GM23248 (cell line): ENCODE results near the gene TRIM14. TPM values are rescaled to one million over a fixed set of nuclear protein-coding genes. Genes with fewer than 3 reads are reported as not detected.
A peak's percentile ranks its signal among the peaks of the same experiment; 100 is the strongest.
"Not testable (repeated sequence)": the region's sequence is repeated elsewhere in the genome, so short reads cannot be mapped to it uniquely, and the experiment has no call there.

Experiments
- DNase-seq: peaks from one replicate; pipeline ENCODE4 v3.0.0-alpha.2; 2015
- H2AFZ ChIP-seq: fragments of 200-600 bp; sonication (generic); 2 replicates; pipeline ENCODE4 v1.6.1; 2016; ENCODE audit warnings: antibody characterized with exemption
- H3F3A ChIP-seq: fragments of 200-600 bp; sonication (generic); 2 replicates; pipeline ENCODE4 v1.6.1; 2016; ENCODE audit warnings: mild to moderate bottlenecking, antibody characterized with exemption, mixed run types; ENCODE audit not compliant: insufficient read depth
- H3K27ac ChIP-seq: fragments of 200-600 bp; sonication (generic); 2 replicates; pipeline ENCODE4 v1.5.1; 2016; ENCODE audit warnings: mild to moderate bottlenecking
- H3K27me3 ChIP-seq: fragments of 200-600 bp; sonication (generic); replicated peaks from 2 replicates; pipeline ENCODE4 v1.6.1; 2016; ENCODE audit warnings: mild to moderate bottlenecking; ENCODE audit not compliant: insufficient read depth
- H3K36me3 ChIP-seq: fragments of 200-600 bp; sonication (generic); 2 replicates; pipeline ENCODE4 v1.6.1; 2016; ENCODE audit warnings: low read depth, mild to moderate bottlenecking
- H3K4me1 ChIP-seq: fragments of 200-600 bp; sonication (generic); 2 replicates; pipeline ENCODE4 v1.6.1; 2016; ENCODE audit warnings: mild to moderate bottlenecking; ENCODE audit not compliant: insufficient read depth
- H3K4me2 ChIP-seq: fragments of 200-600 bp; sonication (generic); one replicate; pipeline ENCODE4 v1.6.1; 2016; ENCODE audit warnings: mild to moderate bottlenecking; ENCODE audit not compliant: unreplicated experiment
- H3K4me3 ChIP-seq: fragments of 200-600 bp; sonication (generic); 2 replicates; pipeline ENCODE4 v1.5.1; 2016; ENCODE audit warnings: mild to moderate bottlenecking
- H3K79me2 ChIP-seq: fragments of 200-600 bp; sonication (generic); 2 replicates; pipeline ENCODE4 v1.6.1; 2016; ENCODE audit warnings: mild to moderate bottlenecking; ENCODE audit not compliant: insufficient read depth
- H3K9ac ChIP-seq: fragments of 200-600 bp; sonication (generic); 2 replicates; pipeline ENCODE4 v1.6.1; 2016; ENCODE audit warnings: mild to moderate bottlenecking
- H3K9me2 ChIP-seq: fragments of 200-600 bp; sonication (generic); 2 replicates; pipeline ENCODE4 v1.6.1; 2016; ENCODE audit warnings: mixed run types, mild to moderate bottlenecking, moderate library complexity; ENCODE audit not compliant: insufficient read depth
- H3K9me3 ChIP-seq: fragments of 200-600 bp; sonication (generic); one replicate; pipeline ENCODE4 v1.6.1; 2017; ENCODE audit warnings: low read depth
- H4K20me1 ChIP-seq: fragments of 200-600 bp; sonication (generic); 2 replicates; pipeline ENCODE4 v1.6.0; 2016; ENCODE audit not compliant: insufficient read depth
- EZH2 ChIP-seq: fragments of 200-600 bp; sonication (generic); IDR thresholded peaks from 2 replicates; pipeline ENCODE4 v1.6.1; 2018; ENCODE audit warnings: antibody characterized with exemption, mild to moderate bottlenecking; ENCODE audit not compliant: insufficient read depth, poor library complexity, severe bottlenecking
- EZH2phosphoT487 ChIP-seq: fragments of 200-600 bp; sonication (generic); IDR thresholded peaks from 2 replicates; pipeline ENCODE4 v1.6.1; 2018; ENCODE audit warnings: antibody characterized with exemption, moderate library complexity, mild to moderate bottlenecking, low read depth; ENCODE audit not compliant: insufficient read depth
- WGBS, 2 experiments: methylation state at CpG; one replicate each; pipeline ENCODE4 v1.1.6; 2015 to 2017; ENCODE audit warnings: low lambda C conversion rate in 2 of 2, low coverage in 1 of 2; ENCODE audit errors: missing lambda C conversion rate in 2 of 2; 5-methylcytosine and 5-hydroxymethylcytosine counted together
- in situ Hi-C: fragments of 300-500 bp; cut with MboI; formaldehyde crosslinking; loops from 2 replicates; pipeline ENCODE4 v1.15.0; 2020
- polyA plus RNA-seq: library from polyadenylated mRNA; unstranded; fragments of >200 nt; fragmentation: Nextera tagmentation; extraction: Ambion mirVana; gene quantifications from 2 replicates; pipeline ENCODE4 v1.2.1, GENCODE V29; 2016
- total RNA-seq: library from RNA; depleted of rRNA; stranded (reverse); fragments of >200 nt; shearing (Covaris generic); gene quantifications from 2 replicates; pipeline ENCODE4 v1.2.3, GENCODE V29; 2014

TRIM14 gene
- total and polyA plus RNA-seq, 2 experiments from 2014 or later = 6.4 to 7.8 TPM

- Histone ChIP-seq H3F3A (peaks cover 27% of the 10 kb centered on the region), H3K9me3 (no peaks in the 10 kb centered on the region), H3K27ac (peak overlapping the region; percentile 71), H3K4me3 (no peak overlapping the region), H3K9me2 (no peaks in the 10 kb centered on the region), H4K20me1 (no peaks in the 10 kb centered on the region), H2AFZ (no peak overlapping the region), H3K4me1 (peaks cover 22% of the 10 kb centered on the region), H3K36me3 (peaks cover 9% of the 10 kb centered on the region; the same call in 1 of the 2 replicates), H3K27me3 (no peaks in the 10 kb centered on the region), H3K9ac (peak overlapping the region; percentile 44; the same call in 1 of the 2 replicates), H3K79me2 (peaks cover 11% of the 10 kb centered on the region), H3K4me2 (peak overlapping the region; percentile 8)
- peak; percentile 80 for DNase-seq
- in situ Hi-C loops = no loop called here
- 55 to 68% methylated on average over 6 of the region's 6 CpGs for WGBS, 2 experiments
- no peak for TF ChIP-seq EZH2phosphoT487
- no peak for TF ChIP-seq EZH2
Observed at GRCh38 chr9:98081477-98082219, 37.4 kb downstream of the TRIM14 start.

GRCh38 chr9:98080780-98081179, 38.2 kb downstream of the TRIM14 start:
- WGBS, 2 experiments = 94 to 96% methylated on average over 12 of the region's 12 CpGs
- peak overlapping the region; percentile 44; the same call in 1 of the 2 replicates for H3K9ac ChIP-seq
- peaks cover 24% of the 10 kb centered on the region for H3K4me1 ChIP-seq
- no peaks in the 10 kb centered on the region for H3K27me3 ChIP-seq
- DNase-seq = no peak
- peak overlapping the region; percentile 71 for H3K27ac ChIP-seq
- no peak overlapping the region for H3K4me3 ChIP-seq
- no peaks in the 10 kb centered on the region for H3K9me2 ChIP-seq
- H3K4me2 ChIP-seq = peak overlapping the region; percentile 8
- peaks cover 9% of the 10 kb centered on the region; the same call in 1 of the 2 replicates for H3K36me3 ChIP-seq
- H2AFZ ChIP-seq = no peak overlapping the region
- in situ Hi-C loops = no loop called here
- peaks cover 21% of the 10 kb centered on the region for H3F3A ChIP-seq
- H3K9me3 ChIP-seq = no peaks in the 10 kb centered on the region
- no peaks in the 10 kb centered on the region for H4K20me1 ChIP-seq
- TF ChIP-seq EZH2 = no peak
- TF ChIP-seq EZH2phosphoT487 = no peak
- H3K79me2 ChIP-seq = peaks cover 19% of the 10 kb centered on the region

DNA sequence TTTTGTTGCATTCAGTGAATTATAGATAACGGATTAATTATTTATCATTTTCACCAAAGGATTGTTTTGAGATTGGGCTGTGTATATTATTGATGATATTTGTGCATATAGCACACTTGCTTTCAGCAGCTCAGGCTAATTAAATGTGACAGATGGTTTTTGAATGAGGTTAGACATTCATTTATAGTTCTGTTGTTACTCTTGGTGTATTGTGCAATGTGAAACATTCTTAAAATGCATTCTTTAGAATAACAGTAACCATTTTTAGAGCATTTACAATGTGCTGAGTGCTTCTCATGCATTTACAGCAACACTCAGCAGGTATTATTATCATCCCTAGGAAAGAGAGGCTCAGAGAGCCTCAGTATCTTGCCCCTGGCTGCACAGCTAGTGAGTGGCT, 38.7 kb downstream of the TRIM14 start:
- peak; percentile 63 for DNase-seq
- Histone ChIP-seq H3K27me3 (no peaks in the 10 kb centered on the region), H3K27ac (peak overlapping the region; percentile 71), H3K36me3 (peaks cover 9% of the 10 kb centered on the region; the same call in 1 of the 2 replicates), H3K4me3 (no peak overlapping the region), H2AFZ (no peak overlapping the region), H3K9ac (0 out of 2 replicates have a peak overlapping the region, but pooled peaks have one; percentile 44), H3F3A (peaks cover 16% of the 10 kb centered on the region), H3K4me1 (peaks cover 27% of the 10 kb centered on the region), H3K9me2 (no peaks in the 10 kb centered on the region), H3K79me2 (peaks cover 23% of the 10 kb centered on the region), H4K20me1 (no peaks in the 10 kb centered on the region), H3K4me2 (no peak overlapping the region), H3K9me3 (no peaks in the 10 kb centered on the region)
- WGBS, 2 experiments = 89 to 100% methylated on average over 1 of the region's 1 CpG
- in situ Hi-C loops = no loop called here
- TF ChIP-seq EZH2phosphoT487 = peak; percentile 94
- no peak for TF ChIP-seq EZH2

- Histone ChIP-seq H2AFZ (no peak overlapping the region), H3K4me3 (no peak overlapping the region), H3K9ac (no peak overlapping the region), H3K27me3 (no peaks in the 10 kb centered on the region), H4K20me1 (no peaks in the 10 kb centered on the region), H3F3A (peaks cover 21% of the 10 kb centered on the region), H3K79me2 (peaks cover 29% of the 10 kb centered on the region), H3K4me2 (no peak overlapping the region), H3K4me1 (peaks cover 35% of the 10 kb centered on the region), H3K36me3 (peaks cover 9% of the 10 kb centered on the region; the same call in 1 of the 2 replicates), H3K9me2 (no peaks in the 10 kb centered on the region), H3K9me3 (no peaks in the 10 kb centered on the region), H3K27ac (no peak overlapping the region)
- WGBS, 2 experiments = 79% methylated on average over 5 of the region's 5 CpGs
- TF ChIP-seq EZH2 (no peak), EZH2phosphoT487 (no peak)
- in situ Hi-C loops = no loop called here
- DNase-seq = no peak
Observed at GRCh38 chr9:98078895-98079294, 40.1 kb downstream of the TRIM14 start.

- H3K9me3 ChIP-seq, in situ Hi-C loops, H2AFZ ChIP-seq, H3K27ac ChIP-seq, H3K4me2 ChIP-seq, DNase-seq, H3K9ac ChIP-seq, H3K27me3 ChIP-seq, H3K9me2 ChIP-seq, H4K20me1 ChIP-seq, H3K4me3 ChIP-seq, H3K36me3 ChIP-seq: not testable (repeated sequence)
- WGBS, 2 experiments = 93 to 94% methylated on average over 8 of the region's 8 CpGs
- Histone ChIP-seq H3K4me1 (peaks cover 28% of the 10 kb centered on the region), H3K79me2 (peaks cover 45% of the 10 kb centered on the region), H3F3A (peaks cover 29% of the 10 kb centered on the region)
Observed at GRCh38 chr9:98076514-98076890, 42.5 kb downstream of the TRIM14 start.
